HL-60 (cell line): ENCODE results near the gene FADS3.

Experiments used
- DNase-seq, 2 experiments: peaks; one replicate each; pipeline ENCODE4 v3.0.0-alpha.2; 2010 to 2020; ENCODE audit warnings: low read depth in 1 of 2, low spot score in 1 of 2
- H3K27ac ChIP-seq: fragments of 250-450 bp; sonication (Bioruptor Pico); replicated peaks from 2 replicates; pipeline ENCODE4 v1.5.1; 2020; ENCODE audit warnings: mild to moderate bottlenecking, moderate library complexity
- H3K27me3 ChIP-seq: fragments of 250-450 bp; sonication (Bioruptor Pico); 2 replicates; pipeline ENCODE4 v1.5.1; 2021; ENCODE audit warnings: mild to moderate bottlenecking, moderate library complexity; ENCODE audit not compliant: insufficient read depth, poor library complexity, severe bottlenecking
- H3K4me3 ChIP-seq: replicated peaks from 2 replicates; pipeline ENCODE4 v1.5.1; 2011; ENCODE audit warnings: mild to moderate bottlenecking, control low read depth, low read length; ENCODE audit not compliant: insufficient read depth
- CTCF ChIP-seq: IDR thresholded peaks from one replicate; pipeline ENCODE4 v1.5.1; 2011; ENCODE audit warnings: low read length, control low read depth, inconsistent platforms; ENCODE audit not compliant: insufficient read depth
- GABPA ChIP-seq: IDR thresholded peaks from 2 replicates; pipeline ENCODE4 v1.6.1; 2012; ENCODE audit warnings: low read depth
- POLR2AphosphoS5 ChIP-seq: IDR thresholded peaks from 2 replicates; pipeline ENCODE4 v1.6.1; 2012; ENCODE audit warnings: low read depth
- REST ChIP-seq: IDR thresholded peaks from 2 replicates; pipeline ENCODE4 v1.6.1; 2012; ENCODE audit warnings: low read depth; ENCODE audit not compliant: insufficient replicate concordance
- SPI1 ChIP-seq: IDR thresholded peaks from 2 replicates; pipeline ENCODE4 v1.6.1; 2012; ENCODE audit warnings: low read depth, mild to moderate bottlenecking, borderline replicate concordance

The FADS3 gene

GRCh38 chr11:61926235-61926634 is 34.9 kb upstream of the FADS3 start:
- no peak overlapping the region for H3K4me3 ChIP-seq
- no peak for TF ChIP-seq POLR2AphosphoS5
- no peak for TF ChIP-seq CTCF
- TF ChIP-seq GABPA = no peak
- TF ChIP-seq REST = no peak
- TF ChIP-seq SPI1 = no peak
- no peak for DNase-seq
- H3K27ac ChIP-seq = no peak overlapping the region
- peaks cover 2% of the 10 kb centered on the region for H3K27me3 ChIP-seq

GRCh38 chr11:61925736-61926135 is 34.4 kb upstream of the FADS3 start:
- no peak for TF ChIP-seq POLR2AphosphoS5
- no peak for TF ChIP-seq SPI1
- TF ChIP-seq CTCF = no peak
- TF ChIP-seq GABPA = no peak
- no peak for TF ChIP-seq REST
- no peak overlapping the region for H3K4me3 ChIP-seq
- H3K27ac ChIP-seq = no peak overlapping the region
- no peaks in the 10 kb centered on the region for H3K27me3 ChIP-seq
- DNase-seq = no peak

GRCh38 chr11:61924064-61924455 is 32.7 kb upstream of the FADS3 start:
- TF ChIP-seq GABPA (no peak), POLR2AphosphoS5 (no peak), REST (no peak), SPI1 (no peak), CTCF (no peak)
- Histone ChIP-seq H3K27ac (no peak overlapping the region), H3K27me3 (peaks cover 2% of the 10 kb centered on the region), H3K4me3 (no peak overlapping the region)
- no peak for DNase-seq
